Nephron (organoid): ENCODE data around the gene BCDIN3D.
A peak's percentile ranks its signal among the peaks of the same experiment; 100 is the strongest.

Experiments used
- H3K27ac Mint-ChIP-seq, 3 experiments: 2 replicates each; pipeline ENCODE4 v1.8.0; 2020; ENCODE audit warnings: mixed read lengths in 3 of 3, mild to moderate bottlenecking in 2 of 3, moderate library complexity in 1 of 3
- H3K27me3 Mint-ChIP-seq: 2 replicates; pipeline ENCODE4 v1.8.0; 2021; ENCODE audit warnings: low read depth, mild to moderate bottlenecking, moderate library complexity, mixed read lengths
- H3K36me3 Mint-ChIP-seq: 2 replicates; pipeline ENCODE4 v1.8.0; 2020; ENCODE audit warnings: low read depth, mixed read lengths
- H3K4me1 Mint-ChIP-seq: 2 replicates; pipeline ENCODE4 v1.8.0; 2020; ENCODE audit warnings: mixed read lengths
- H3K4me3 Mint-ChIP-seq, 3 experiments: 2 replicates each; pipeline ENCODE4 v1.8.0; 2020; ENCODE audit warnings: mild to moderate bottlenecking in 3 of 3, mixed read lengths in 3 of 3, moderate library complexity in 2 of 3
- H3K9me3 Mint-ChIP-seq: 2 replicates; pipeline ENCODE4 v1.8.0; 2020; ENCODE audit warnings: mixed read lengths
- CTCF ChIP-seq, 3 experiments: fragments of 200-600 bp; sonication (generic); IDR thresholded peaks; one replicate each; pipeline ENCODE4 v1.5.0; 2021; ENCODE audit warnings: antibody characterized with exemption in 3 of 3; ENCODE audit not compliant: unreplicated experiment in 3 of 3

Gene BCDIN3D

GRCh38 chr12:49869816-49870500 is 27.1 kb upstream of the BCDIN3D start:
- H3K4me1 Mint-ChIP-seq: peaks cover 84% of the 10 kb centered on the region
- no peak for TF ChIP-seq CTCF (IDR thresholded peaks at IDR 0.05; ENCODE audit: unreplicated experiment in 3 of 3)
- peak overlapping the region; percentile 62 to 88 (median 70) for H3K27ac Mint-ChIP-seq
- H3K27me3 Mint-ChIP-seq: peaks cover 52% of the 10 kb centered on the region
- H3K4me3 Mint-ChIP-seq: no peak overlapping the region
- no peaks in the 10 kb centered on the region for H3K9me3 Mint-ChIP-seq
- no peaks in the 10 kb centered on the region for H3K36me3 Mint-ChIP-seq

- Mint-ChIP-seq H3K4me1 (peaks cover 84% of the 10 kb centered on the region), H3K27me3 (peaks cover 60% of the 10 kb centered on the region), H3K9me3 (no peaks in the 10 kb centered on the region), H3K4me3 (peak overlapping the region; percentile 9 to 35 (median 22)), H3K27ac (peak overlapping the region; percentile 62 to 88 (median 70)), H3K36me3 (no peaks in the 10 kb centered on the region)
- TF ChIP-seq CTCF (IDR thresholded peaks at IDR 0.05; ENCODE audit: unreplicated experiment in 3 of 3): no peak
Observed at GRCh38 chr12:49868952-49869815, 26.3 kb upstream of the BCDIN3D start.

GRCh38 chr12:49868449-49868848 is 25.5 kb upstream of the BCDIN3D start:
- H3K27ac Mint-ChIP-seq: peak overlapping the region; percentile 62 to 88 (median 70)
- H3K27me3 Mint-ChIP-seq: peaks cover 60% of the 10 kb centered on the region
- H3K4me1 Mint-ChIP-seq: peaks cover 82% of the 10 kb centered on the region
- no peaks in the 10 kb centered on the region for H3K36me3 Mint-ChIP-seq
- no peak for TF ChIP-seq CTCF (IDR thresholded peaks at IDR 0.05; ENCODE audit: unreplicated experiment in 3 of 3)
- H3K9me3 Mint-ChIP-seq: no peaks in the 10 kb centered on the region
- peak overlapping the region in 1 of 3 experiments; percentile 46 for H3K4me3 Mint-ChIP-seq

- peak overlapping the region; percentile 62 to 88 (median 74) for H3K27ac Mint-ChIP-seq
- H3K9me3 Mint-ChIP-seq: no peaks in the 10 kb centered on the region
- H3K4me1 Mint-ChIP-seq: peaks cover 75% of the 10 kb centered on the region
- TF ChIP-seq CTCF (IDR thresholded peaks at IDR 0.05; ENCODE audit: unreplicated experiment in 3 of 3): no peak
- H3K27me3 Mint-ChIP-seq: peaks cover 57% of the 10 kb centered on the region
- H3K4me3 Mint-ChIP-seq: peak overlapping the region; percentile 17 to 22 (median 19)
- no peaks in the 10 kb centered on the region for H3K36me3 Mint-ChIP-seq
Observed at GRCh38 chr12:49867570-49868341, 24.9 kb upstream of the BCDIN3D start.

- Mint-ChIP-seq H3K4me1 (peaks cover 68% of the 10 kb centered on the region), H3K4me3 (no peak overlapping the region), H3K27me3 (peaks cover 54% of the 10 kb centered on the region), H3K9me3 (no peaks in the 10 kb centered on the region), H3K27ac (peak overlapping the region in 2 of 3 experiments; percentile 74 to 88), H3K36me3 (no peaks in the 10 kb centered on the region)
- peak; percentile 93 to 97 (median 95) for TF ChIP-seq CTCF (IDR thresholded peaks at IDR 0.05; ENCODE audit: unreplicated experiment in 3 of 3)
Observed at GRCh38 chr12:49866859-49867569, 24.1 kb upstream of the BCDIN3D start.
